DOHH2 (cell line): ENCODE results near the gene LHFPL6.

ENCODE experiments used
- EZH2phosphoT487 ChIP-seq: fragments of 200-600 bp; sonication (generic); IDR thresholded peaks from 2 replicates; pipeline ENCODE4 v1.6.1; 2017; ENCODE audit warnings: borderline replicate concordance, mild to moderate bottlenecking, antibody characterized with exemption, low read length, moderate library complexity, mixed read lengths
- TF ChIP-seq, protein P1 (sequence below): fragments of 200-600 bp; sonication (generic); IDR thresholded peaks from one replicate; pipeline ENCODE4 v1.5.1; 2014; ENCODE audit warnings: antibody characterized with exemption, mild to moderate bottlenecking, low read depth, low read length; ENCODE audit not compliant: poor library complexity, severe bottlenecking

DNA sequence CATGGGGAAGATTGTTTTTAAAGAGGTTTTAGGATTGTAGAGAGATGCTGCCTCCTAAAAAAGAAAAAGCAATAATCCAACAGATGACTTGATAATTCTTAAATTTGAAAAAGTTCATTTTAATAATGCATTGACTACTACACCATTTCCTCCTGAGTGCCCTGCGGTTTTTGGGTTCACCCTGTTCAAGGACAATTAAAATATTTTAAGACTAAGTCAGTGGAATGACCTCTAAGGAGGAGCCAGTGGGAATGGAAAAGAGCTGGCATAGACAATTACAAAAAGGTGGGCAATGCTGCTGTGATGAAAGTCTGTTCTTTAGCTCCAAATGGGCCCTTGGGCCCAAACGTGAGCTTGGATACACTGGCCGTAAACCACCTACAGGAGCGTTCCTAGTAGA is 217.8 kb downstream of the LHFPL6 start:
- TF ChIP-seq, protein P1, sequence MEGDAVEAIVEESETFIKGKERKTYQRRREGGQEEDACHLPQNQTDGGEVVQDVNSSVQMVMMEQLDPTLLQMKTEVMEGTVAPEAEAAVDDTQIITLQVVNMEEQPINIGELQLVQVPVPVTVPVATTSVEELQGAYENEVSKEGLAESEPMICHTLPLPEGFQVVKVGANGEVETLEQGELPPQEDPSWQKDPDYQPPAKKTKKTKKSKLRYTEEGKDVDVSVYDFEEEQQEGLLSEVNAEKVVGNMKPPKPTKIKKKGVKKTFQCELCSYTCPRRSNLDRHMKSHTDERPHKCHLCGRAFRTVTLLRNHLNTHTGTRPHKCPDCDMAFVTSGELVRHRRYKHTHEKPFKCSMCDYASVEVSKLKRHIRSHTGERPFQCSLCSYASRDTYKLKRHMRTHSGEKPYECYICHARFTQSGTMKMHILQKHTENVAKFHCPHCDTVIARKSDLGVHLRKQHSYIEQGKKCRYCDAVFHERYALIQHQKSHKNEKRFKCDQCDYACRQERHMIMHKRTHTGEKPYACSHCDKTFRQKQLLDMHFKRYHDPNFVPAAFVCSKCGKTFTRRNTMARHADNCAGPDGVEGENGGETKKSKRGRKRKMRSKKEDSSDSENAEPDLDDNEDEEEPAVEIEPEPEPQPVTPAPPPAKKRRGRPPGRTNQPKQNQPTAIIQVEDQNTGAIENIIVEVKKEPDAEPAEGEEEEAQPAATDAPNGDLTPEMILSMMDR = no peak
- no peak for TF ChIP-seq EZH2phosphoT487
